ENCODE results near the gene KRTAP10-9.

The KRTAP10-9 gene

DNA sequence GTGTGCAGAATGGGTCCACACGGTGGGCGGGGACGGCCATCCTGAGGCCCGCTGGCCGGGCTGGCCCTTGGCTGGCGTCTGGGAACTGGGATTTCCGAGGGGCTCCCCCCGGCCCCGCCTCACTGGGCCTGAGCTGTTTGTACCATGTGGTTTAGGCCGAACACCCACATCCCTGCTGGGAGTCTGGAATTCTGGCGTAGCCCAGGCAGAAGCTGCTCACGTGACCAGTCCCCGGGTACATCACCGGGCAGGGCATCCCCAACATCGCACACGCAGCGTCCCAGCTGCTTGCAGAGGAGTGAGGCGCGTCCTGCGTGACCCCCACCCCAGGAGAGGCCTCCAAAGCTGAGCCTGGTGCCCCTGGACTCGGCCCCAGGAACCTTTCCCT, 24.4 kb upstream of the KRTAP10-9 start:
- TF ChIP-seq, protein P1, sequence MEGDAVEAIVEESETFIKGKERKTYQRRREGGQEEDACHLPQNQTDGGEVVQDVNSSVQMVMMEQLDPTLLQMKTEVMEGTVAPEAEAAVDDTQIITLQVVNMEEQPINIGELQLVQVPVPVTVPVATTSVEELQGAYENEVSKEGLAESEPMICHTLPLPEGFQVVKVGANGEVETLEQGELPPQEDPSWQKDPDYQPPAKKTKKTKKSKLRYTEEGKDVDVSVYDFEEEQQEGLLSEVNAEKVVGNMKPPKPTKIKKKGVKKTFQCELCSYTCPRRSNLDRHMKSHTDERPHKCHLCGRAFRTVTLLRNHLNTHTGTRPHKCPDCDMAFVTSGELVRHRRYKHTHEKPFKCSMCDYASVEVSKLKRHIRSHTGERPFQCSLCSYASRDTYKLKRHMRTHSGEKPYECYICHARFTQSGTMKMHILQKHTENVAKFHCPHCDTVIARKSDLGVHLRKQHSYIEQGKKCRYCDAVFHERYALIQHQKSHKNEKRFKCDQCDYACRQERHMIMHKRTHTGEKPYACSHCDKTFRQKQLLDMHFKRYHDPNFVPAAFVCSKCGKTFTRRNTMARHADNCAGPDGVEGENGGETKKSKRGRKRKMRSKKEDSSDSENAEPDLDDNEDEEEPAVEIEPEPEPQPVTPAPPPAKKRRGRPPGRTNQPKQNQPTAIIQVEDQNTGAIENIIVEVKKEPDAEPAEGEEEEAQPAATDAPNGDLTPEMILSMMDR (IDR thresholded peaks at IDR 0.05; ENCODE audit: insufficient read depth, low read length, poor library complexity, severe bottlenecking): no peak
- no peak for TF ChIP-seq EZH2phosphoT487 (conservative IDR thresholded peaks at IDR 0.05; ENCODE audit: low read length)
- no peaks in the 10 kb centered on the region for H3K79me2 ChIP-seq (ENCODE audit: insufficient read depth, low read length)
- no peaks in the 10 kb centered on the region for H3K9me2 ChIP-seq (replicated peaks; ENCODE audit: insufficient read depth, low read length)

DNA sequence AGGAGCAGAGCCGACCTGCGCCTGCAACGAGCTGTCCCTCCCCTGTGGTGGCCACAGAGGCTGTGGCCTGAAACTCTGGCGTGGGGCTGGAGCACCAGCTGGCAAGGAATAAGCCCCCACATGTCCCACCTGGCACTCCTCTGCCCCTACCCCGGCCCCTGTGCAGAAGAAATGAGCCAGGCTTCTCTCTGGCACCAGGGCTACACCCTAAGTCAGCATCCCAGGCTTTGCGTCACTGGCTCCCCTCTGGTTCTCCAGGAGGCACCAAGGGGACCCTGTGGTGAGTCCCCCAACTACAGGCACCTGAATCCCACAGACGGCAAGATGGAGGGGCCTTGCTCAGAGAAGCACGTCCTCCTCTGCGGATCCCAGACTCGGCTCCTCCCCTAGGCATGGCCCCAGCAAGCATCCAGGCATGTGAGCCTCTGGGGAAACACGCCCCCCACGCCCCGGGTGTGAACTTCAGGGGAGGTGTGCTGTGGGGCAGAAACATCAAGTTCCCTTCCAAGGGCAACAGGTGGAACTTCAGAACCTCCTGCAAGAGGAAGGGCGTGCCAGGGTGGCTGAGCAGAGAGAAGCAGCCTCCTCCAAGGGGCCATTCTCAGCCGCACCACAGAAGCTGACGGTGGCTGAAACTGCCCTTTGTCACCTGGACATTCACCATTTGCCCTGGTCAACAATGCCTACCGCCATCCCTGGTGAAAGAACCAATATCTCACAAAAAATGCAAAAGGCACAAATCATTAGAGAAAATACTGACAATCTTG, 23.6 kb upstream of the KRTAP10-9 start:
- H3K4me2 ChIP-seq (ENCODE audit: low read depth, low read length, poor library complexity, severe bottlenecking): no peak overlapping the region
- H2AFZ ChIP-seq (ENCODE audit: low read depth, low read length, severe bottlenecking): no peak overlapping the region
- no peaks in the 10 kb centered on the region for H3K9me3 ChIP-seq (ENCODE audit: insufficient read depth, low read length)
- no peak for TF ChIP-seq EZH2phosphoT487 (conservative IDR thresholded peaks at IDR 0.05; ENCODE audit: low read length)
- TF ChIP-seq, protein P1 (IDR thresholded peaks at IDR 0.05; ENCODE audit: insufficient read depth, low read length, poor library complexity, severe bottlenecking): no peak
- H3F3A ChIP-seq (ENCODE audit: insufficient read depth): no peaks in the 10 kb centered on the region
- no peak overlapping the region for H3K27ac ChIP-seq (ENCODE audit: low read depth, low read length)
- H4K20me1 ChIP-seq (ENCODE audit: low read depth, low read length): no peaks in the 10 kb centered on the region
- H3K9ac ChIP-seq (ENCODE audit: low read length): no peak overlapping the region
- no peaks in the 10 kb centered on the region for H3K79me2 ChIP-seq (ENCODE audit: insufficient read depth, low read length)
- H3K36me3 ChIP-seq (ENCODE audit: low read length): no peaks in the 10 kb centered on the region
- H3K9me2 ChIP-seq (replicated peaks; ENCODE audit: insufficient read depth, low read length): no peaks in the 10 kb centered on the region
- no peak overlapping the region for H3K4me3 ChIP-seq (ENCODE audit: insufficient read depth, low read length, poor library complexity, severe bottlenecking)
- no peaks in the 10 kb centered on the region for H3K27me3 ChIP-seq (ENCODE audit: low read length)

More for the DNA sequence above, 24.4 kb upstream of the KRTAP10-9 start:
- Histone ChIP-seq H3K4me3 (ENCODE audit: insufficient read depth, low read length, poor library complexity, severe bottlenecking) (no peak overlapping the region), H3K27me3 (ENCODE audit: low read length) (no peaks in the 10 kb centered on the region), H4K20me1 (ENCODE audit: low read depth, low read length) (no peaks in the 10 kb centered on the region), H3F3A (ENCODE audit: insufficient read depth) (no peaks in the 10 kb centered on the region), H2AFZ (ENCODE audit: low read depth, low read length, severe bottlenecking) (no peak overlapping the region), H3K36me3 (ENCODE audit: low read length) (no peaks in the 10 kb centered on the region), H3K4me2 (ENCODE audit: low read depth, low read length, poor library complexity, severe bottlenecking) (no peak overlapping the region), H3K9me3 (ENCODE audit: insufficient read depth, low read length) (no peaks in the 10 kb centered on the region), H3K27ac (ENCODE audit: low read depth, low read length) (no peak overlapping the region), H3K9ac (ENCODE audit: low read length) (no peak overlapping the region)

DNA sequence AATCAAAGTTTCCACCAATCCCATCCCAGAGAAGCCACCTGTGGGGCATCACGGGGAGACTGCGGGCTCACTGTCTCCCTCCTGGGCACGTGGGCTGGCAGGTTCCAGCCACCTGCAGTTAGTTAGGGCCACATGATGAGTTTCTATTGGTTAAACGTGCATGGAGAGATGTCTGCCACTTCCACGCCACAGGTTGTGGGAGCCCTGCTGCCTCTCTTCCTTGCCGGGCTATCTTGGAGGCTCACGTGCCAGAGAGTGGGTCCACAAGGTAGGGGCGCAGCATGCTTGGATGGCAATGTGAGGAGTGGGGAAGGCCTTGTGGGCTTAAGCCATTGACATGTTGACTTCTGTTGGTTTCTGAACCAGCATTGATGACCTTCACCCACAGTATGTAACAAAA, 23.0 kb upstream of the KRTAP10-9 start:
- no peak overlapping the region for H2AFZ ChIP-seq (ENCODE audit: low read depth, low read length, severe bottlenecking)
- no peaks in the 10 kb centered on the region for H4K20me1 ChIP-seq (ENCODE audit: low read depth, low read length)
- no peak overlapping the region for H3K4me3 ChIP-seq (ENCODE audit: insufficient read depth, low read length, poor library complexity, severe bottlenecking)
- H3K27ac ChIP-seq (ENCODE audit: low read depth, low read length): no peak overlapping the region
- H3K9ac ChIP-seq (ENCODE audit: low read length): no peak overlapping the region
- H3K27me3 ChIP-seq (ENCODE audit: low read length): no peaks in the 10 kb centered on the region
- no peak overlapping the region for H3K4me2 ChIP-seq (ENCODE audit: low read depth, low read length, poor library complexity, severe bottlenecking)
- H3K36me3 ChIP-seq (ENCODE audit: low read length): no peaks in the 10 kb centered on the region
- no peaks in the 10 kb centered on the region for H3F3A ChIP-seq (ENCODE audit: insufficient read depth)
- H3K79me2 ChIP-seq (ENCODE audit: insufficient read depth, low read length): no peaks in the 10 kb centered on the region
- TF ChIP-seq, protein P1 (IDR thresholded peaks at IDR 0.05; ENCODE audit: insufficient read depth, low read length, poor library complexity, severe bottlenecking): no peak
- TF ChIP-seq EZH2phosphoT487 (conservative IDR thresholded peaks at IDR 0.05; ENCODE audit: low read length): no peak
- no peaks in the 10 kb centered on the region for H3K9me2 ChIP-seq (replicated peaks; ENCODE audit: insufficient read depth, low read length)
- H3K9me3 ChIP-seq (ENCODE audit: insufficient read depth, low read length): no peaks in the 10 kb centered on the region
